Right renal cortex interstitium (tissue), 3 donors: ENCODE data around the gene HS6ST3. TPM values are rescaled to one million over a fixed set of nuclear protein-coding genes. Genes with fewer than 3 reads are reported as not detected.

Experiments
- DNase-seq, 3 donors: peaks; one replicate each; pipeline ENCODE4 v3.0.0-alpha.2; 2013; ENCODE audit warnings: low read depth in 3 of 3, low spot score in 2 of 3
- polyA plus RNA-seq, 3 donors: library from polyadenylated mRNA; unstranded; fragments of 120-200 nt; gene quantifications; one replicate each; pipeline ENCODE4 v1.2.1, GENCODE V29; 2013; ENCODE audit not compliant: insufficient read length in 3 of 3

HS6ST3 gene
- polyA plus RNA-seq, 3 donors = 2.8 to 4.2 (median 3.5) TPM

DNA sequence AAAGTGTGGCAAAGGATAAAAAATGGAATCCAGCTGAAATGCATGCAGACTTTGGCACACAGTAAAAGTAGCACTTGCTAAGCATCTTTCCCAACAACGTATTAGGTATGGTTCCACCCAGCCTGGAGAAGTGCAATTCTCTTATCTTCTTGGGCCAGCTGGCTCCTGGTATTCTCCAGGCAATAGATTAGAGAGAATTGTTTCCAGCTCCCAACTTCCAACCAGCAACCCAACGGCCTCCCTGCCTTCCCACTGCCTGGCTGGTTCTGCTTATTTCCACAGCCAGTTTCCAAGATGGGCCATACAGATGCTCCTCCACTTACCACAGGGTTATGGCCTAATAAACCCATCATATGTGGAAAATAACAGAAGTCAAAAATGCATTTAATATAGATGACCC lies 771.0 kb downstream of the HS6ST3 start:
- no peak for DNase-seq

DNA sequence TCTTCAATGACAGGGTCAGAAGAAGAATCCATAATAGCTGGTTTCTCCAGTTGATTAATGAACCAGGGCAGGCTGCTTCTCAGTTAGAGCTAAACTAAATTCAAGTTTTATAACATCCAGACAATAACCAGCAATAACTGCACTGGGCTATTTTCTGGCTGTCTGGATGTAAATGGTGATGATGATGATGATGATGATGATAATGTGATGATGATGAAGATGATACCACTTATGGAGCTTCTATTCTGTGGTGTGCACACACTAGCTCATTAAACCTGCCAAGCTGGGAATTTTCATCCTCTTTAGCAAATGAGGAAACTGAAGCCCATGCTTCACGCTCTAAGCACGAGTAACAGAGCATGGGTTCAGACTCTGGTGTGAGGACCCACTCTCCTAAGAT lies 772.2 kb downstream of the HS6ST3 start:
- DNase-seq = no peak

DNA sequence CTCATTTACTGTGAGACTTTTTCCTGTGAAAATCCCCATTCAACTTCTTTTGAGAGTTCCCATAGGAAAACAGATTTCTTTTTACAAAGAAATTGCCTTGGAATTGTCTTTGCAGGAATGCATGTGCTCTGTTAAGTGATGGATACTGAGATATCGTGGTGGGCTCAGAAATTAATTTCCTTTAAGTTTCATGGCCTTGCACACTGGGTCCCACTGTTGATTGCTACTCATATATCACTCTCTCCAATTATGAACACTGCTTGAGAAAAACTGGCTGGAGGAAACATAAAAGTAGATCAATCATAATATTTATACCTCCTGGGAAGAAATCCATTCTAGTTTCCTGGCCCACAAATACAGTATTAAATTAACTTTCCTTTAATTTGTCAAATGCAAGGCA lies 773.1 kb downstream of the HS6ST3 start:
- DNase-seq = no peak

DNA sequence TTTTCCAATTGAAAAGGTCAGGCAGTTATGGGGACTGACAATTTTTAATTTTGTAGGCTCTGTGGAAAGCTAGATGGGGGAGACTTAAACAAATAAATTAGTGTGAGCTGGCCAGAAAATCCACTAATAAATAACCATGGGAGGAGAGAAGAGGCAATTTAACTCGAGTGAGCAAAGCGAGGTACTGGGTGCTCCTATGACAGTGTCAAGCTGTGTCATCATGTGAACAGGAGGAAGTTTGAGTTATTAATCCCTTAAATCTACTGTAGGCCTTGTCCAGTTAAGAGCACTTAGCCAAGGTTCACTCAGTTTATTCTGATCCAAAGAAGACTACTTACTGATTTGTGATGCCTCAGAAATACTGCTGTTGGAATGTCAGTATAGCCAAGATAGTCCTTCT lies 781.6 kb downstream of the HS6ST3 start:
- DNase-seq = no peak

DNA sequence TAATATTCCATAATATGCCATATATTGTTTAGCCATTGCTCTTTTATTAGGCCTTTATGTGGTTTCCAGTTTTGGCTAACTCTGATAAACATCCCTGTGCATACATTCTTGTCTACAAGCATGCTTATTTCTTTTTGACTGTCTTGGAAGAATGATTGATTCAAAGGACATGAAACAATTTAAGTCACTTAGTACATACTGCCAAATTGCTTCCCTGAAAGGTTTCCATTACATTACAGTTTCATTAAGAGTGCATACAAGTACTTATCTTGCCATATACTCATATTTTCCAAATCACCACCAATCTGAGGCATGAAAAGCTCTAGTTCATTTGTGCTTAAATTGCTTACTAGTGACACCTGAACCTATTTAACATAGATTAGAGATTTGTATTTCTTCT lies 790.5 kb downstream of the HS6ST3 start:
- DNase-seq = no peak

Other genes starting within 250 kb of the HS6ST3 start
- gene UGGT2, start 36.7 kb upstream of the HS6ST3 start, polyA plus RNA-seq = 10 to 100 TPM; 34.1 to 36.2 (median 35.6) TPM